Posterior vena cava (tissue), 2 donors: ENCODE results near the gene TFF2. TPM values are rescaled to one million over a fixed set of nuclear protein-coding genes. Genes with fewer than 3 reads are reported as not detected.

ENCODE experiments used
- DNase-seq: peaks from one replicate; pipeline ENCODE4 v3.0.0-alpha.2; 2020; ENCODE audit warnings: low spot score
- intact Hi-C, 2 donors: fragments of 100-400 bp; cut with DNase I; formaldehyde crosslinking; loops; one replicate each; pipeline versions ENCODE4 v1.14.1 to v1.14.2; 2022 to 2023
- total RNA-seq, 2 donors: library from RNA; stranded (reverse); fragmentation: NEBNext Ultra II Directional; extraction: Animal tissue kit (Norgen Biotek cat#: 25700); gene quantifications; one replicate each; pipeline ENCODE4 v1.2.1, GENCODE V29; 2021
- donor health status: DM: yes; HTN: yes; CAD: no.
- donor health status: DM: yes; HTN: yes; CAD: no.

The TFF2 gene
- total RNA-seq, 2 donors from 2014 or later = not detected

GRCh38 chr21:42370894-42371654 lies 20.3 kb upstream of the TFF2 start:
- intact Hi-C loops = no loop called here
- DNase-seq = no peak

DNA sequence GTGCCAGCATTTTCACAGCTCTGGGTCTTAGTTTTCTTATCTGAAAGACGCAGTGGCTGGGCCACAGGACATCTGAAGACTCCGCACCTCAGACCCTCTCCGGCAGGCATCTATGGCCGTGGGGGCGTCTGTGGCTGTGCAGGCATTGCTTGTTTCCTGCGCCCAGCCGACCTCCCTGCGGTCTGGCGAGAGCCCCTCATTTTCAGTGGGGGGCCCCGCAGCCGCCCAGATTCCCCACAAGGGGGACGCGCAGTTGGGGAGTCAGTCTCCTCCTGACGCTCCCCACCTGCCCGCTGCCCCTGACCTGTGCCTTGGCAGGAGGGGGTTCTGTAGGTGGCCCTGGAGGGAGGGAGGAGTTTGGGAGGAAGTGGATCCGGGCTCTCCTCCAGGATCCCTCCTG lies 19.0 kb upstream of the TFF2 start:
- no peak for DNase-seq
- intact Hi-C loops = no loop called here

- no peak for DNase-seq
- intact Hi-C loops = no loop called here
These were observed 16.8 kb upstream of the TFF2 start for GRCh38 chr21:42367367-42368165.

GRCh38 chr21:42366292-42367010 lies 15.7 kb upstream of the TFF2 start, which contains the start of gene TFF1:
Gene TFF1, minus strand, starts transcription at chr21:42366535. Its CDS starts 40 bp downstream, at chr21:42366495.
- intact Hi-C loops = no loop called here
- no peak for DNase-seq

GRCh38 chr21:42365770-42366169 lies 15.0 kb upstream of the TFF2 start:
- intact Hi-C loops = no loop called here
- DNase-seq = no peak

DNA sequence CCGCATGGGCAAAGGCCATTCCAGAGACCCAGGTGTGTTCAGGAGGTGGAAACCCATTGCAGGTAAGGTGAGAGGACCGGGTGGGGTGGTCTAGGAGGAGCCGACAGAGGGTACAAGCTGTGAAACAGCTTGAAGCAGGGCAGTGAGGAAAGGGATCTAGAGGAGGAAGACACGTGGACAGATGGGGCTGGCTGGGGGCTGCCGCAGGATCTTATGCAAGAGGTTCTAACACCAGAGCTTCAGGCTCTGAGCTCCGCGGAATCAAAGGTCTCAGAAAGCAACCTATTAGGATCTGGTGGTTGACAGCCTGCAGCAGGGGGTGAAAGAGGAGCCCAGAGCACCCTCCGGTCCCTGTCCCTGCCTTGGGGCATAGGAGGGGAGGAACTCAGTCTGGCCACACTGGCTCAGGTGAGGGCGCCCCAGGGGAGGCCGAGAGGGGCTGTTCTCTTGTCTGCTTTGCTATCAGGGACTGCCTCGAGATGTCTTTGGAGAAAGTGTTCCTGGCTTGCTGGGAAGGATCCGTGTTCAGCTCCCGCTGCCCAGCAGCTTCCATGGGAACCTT lies 13.6 kb upstream of the TFF2 start:
- intact Hi-C loops = no loop called here
- no peak for DNase-seq

- intact Hi-C loops = no loop called here
- DNase-seq = no peak
These were observed 12.5 kb upstream of the TFF2 start for GRCh38 chr21:42363312-42363711.

GRCh38 chr21:42362700-42363099 lies 11.9 kb upstream of the TFF2 start:
- intact Hi-C loops = no loop called here
- DNase-seq = no peak

DNA sequence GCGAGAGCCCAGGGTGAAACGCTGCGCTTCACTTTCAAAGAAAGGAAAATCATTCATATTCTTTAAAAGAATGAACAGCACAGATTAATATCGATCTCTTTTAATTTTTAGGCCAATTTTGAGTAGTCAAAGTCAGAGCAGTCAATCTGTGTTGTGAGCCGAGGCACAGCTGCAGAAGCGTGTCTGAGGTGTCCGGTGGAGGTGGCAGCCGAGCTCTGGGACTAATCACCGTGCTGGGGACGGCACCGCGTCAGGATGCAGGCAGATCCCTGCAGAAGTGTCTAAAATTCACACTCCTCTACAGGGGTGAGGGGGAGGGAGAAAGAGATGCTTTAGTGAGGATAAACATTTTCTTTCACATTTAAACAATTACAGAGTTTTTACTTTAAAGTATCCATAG lies 11.4 kb upstream of the TFF2 start:
- no peak for DNase-seq
- intact Hi-C loops = no loop called here

- intact Hi-C loops = no loop called here
- DNase-seq = no peak
These were observed 10.5 kb upstream of the TFF2 start for GRCh38 chr21:42361286-42361685.

DNA sequence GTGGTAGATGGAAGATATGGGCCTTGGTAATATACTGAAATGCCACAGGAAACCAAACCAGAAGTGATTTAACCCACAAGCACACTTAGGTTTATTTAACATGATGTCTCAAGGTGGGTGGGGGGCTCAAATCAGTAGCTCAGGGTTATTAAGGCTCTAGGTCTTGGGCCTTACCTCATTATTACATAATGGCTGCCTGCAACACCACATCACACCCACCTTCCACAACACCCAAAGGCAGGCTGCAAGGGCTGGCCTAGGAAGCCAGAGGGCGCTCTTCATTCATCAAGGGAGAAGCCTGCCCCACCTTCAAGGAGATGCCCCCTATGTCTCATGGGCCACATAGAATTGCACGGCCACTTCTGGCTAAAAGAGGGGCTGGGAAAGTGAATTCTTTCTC lies 9.5 kb upstream of the TFF2 start:
- DNase-seq = no peak
- intact Hi-C loops = no loop called here

DNA sequence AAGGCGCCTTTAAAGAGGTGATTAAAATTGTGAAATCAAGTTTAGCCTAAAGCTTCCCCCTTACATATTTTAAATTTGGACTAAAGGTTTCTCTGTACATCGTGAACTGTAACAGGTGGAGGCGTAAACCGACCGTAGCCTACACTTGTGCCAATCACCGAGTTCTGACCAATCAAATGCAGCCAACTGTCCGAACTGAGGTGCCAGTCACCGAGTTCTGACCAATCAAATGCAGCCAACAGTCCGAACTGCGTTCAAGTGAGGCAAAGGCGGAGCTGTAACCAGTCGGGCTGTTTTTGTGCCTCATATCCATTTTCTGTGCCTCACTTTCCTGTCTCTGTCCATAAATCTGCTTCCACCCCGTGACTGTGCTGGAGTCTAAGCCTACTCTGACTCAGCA lies 8.1 kb upstream of the TFF2 start:
- intact Hi-C loops = no loop called here
- DNase-seq = no peak

- DNase-seq = peak; percentile 16
- intact Hi-C loops = no loop called here
These were observed 7.5 kb upstream of the TFF2 start for GRCh38 chr21:42358261-42358660.

GRCh38 chr21:42357307-42357706 lies 6.5 kb upstream of the TFF2 start:
- DNase-seq = peak; percentile 5

GRCh38 chr21:42356650-42357049 lies 5.9 kb upstream of the TFF2 start:
- peak; percentile 11 for DNase-seq
- intact Hi-C loops = no loop called here

More at GRCh38 chr21:42357307-42357706, 6.5 kb upstream of the TFF2 start:
- intact Hi-C loops = no loop called here

- DNase-seq = no peak
- intact Hi-C loops = no loop called here
These were observed 5.3 kb upstream of the TFF2 start for GRCh38 chr21:42356046-42356445.

DNA sequence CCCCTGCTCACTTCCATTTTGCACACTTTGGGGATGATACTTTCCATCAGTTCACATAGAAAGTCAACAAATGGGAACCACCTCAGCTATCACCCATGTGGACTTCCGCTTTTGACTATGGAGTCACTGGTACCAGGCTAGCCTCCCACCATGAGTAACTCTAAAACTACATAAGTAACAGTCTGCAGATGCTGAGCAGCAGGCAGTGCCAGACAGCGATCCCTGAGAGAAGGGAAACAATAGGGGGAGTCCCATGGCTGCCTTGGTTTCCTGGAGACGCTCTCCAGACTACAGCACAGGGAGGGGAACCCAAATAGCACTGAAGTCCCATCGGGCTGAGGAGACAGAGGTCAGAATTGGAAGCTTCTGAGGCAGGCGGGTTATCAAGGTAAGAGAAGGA lies 2.8 kb upstream of the TFF2 start:
- intact Hi-C loops = no loop called here
- DNase-seq = peak; percentile 32

DNA sequence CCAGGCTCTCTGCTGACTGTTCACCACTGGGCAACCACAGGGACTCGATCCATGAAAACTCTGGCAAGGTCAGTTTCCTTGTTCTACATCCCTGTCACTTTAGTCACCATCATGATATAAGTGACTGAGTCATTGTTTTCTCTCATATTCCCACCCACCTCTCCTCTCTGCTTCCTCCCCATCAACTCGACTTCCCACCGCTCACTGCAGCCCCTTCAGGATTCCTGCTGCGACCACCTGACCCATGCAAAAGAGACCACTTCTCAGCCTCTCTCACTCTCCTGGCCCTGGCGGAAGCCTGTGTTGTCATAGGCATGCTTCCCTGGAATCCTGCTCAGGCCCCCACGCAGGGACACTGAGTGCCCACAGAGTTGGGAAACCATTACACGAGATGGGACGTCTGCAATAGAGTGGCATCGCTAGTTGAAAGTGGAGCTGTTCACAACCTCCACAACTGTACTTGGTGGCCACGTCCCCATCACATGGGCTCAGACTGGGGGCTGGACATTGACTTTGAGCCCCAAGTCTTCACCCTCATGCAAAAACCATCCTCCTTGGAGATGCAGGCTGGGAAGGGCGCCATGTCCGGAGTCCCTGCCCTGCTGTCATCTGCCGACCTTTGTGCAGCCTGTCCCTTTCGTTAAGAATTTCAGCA lies 1.8 kb upstream of the TFF2 start:
- DNase-seq = peak; percentile 68
- intact Hi-C loops = no loop called here
